CMK (cell line): ENCODE measurements around the gene MICB.
A peak's percentile ranks its signal among the peaks of the same experiment; 100 is the strongest.
"Not testable (repeated sequence)": the region's sequence is repeated elsewhere in the genome, so short reads cannot be mapped to it uniquely, and the experiment has no call there.

Experiments
- DNase-seq: peaks from one replicate; pipeline ENCODE4 v3.0.0-alpha.2; 2010; ENCODE audit warnings: low read depth

The MICB gene

GRCh38 chr6:31474871-31475286, 23.1 kb upstream of the MICB start:
- DNase-seq = no peak

GRCh38 chr6:31476515-31477139, 21.3 kb upstream of the MICB start:
- no peak for DNase-seq

GRCh38 chr6:31477521-31477920, 20.4 kb upstream of the MICB start:
- DNase-seq = no peak

- DNase-seq = no peak
Observed at GRCh38 chr6:31478186-31478950, 19.6 kb upstream of the MICB start.

- DNase-seq = no peak
Observed at GRCh38 chr6:31479151-31479932, 18.6 kb upstream of the MICB start.

GRCh38 chr6:31479933-31480535, 17.9 kb upstream of the MICB start:
- DNase-seq = no peak

- DNase-seq = no peak
Observed at GRCh38 chr6:31480574-31480973, 17.4 kb upstream of the MICB start.

GRCh38 chr6:31483392-31483791, 14.6 kb upstream of the MICB start:
- no peak for DNase-seq

GRCh38 chr6:31485055-31485454, 12.9 kb upstream of the MICB start:
- no peak for DNase-seq

- not testable (repeated sequence) for DNase-seq
Observed at GRCh38 chr6:31486065-31486837, 11.7 kb upstream of the MICB start.

GRCh38 chr6:31487674-31488073, 10.3 kb upstream of the MICB start:
- not testable (repeated sequence) for DNase-seq

GRCh38 chr6:31489086-31489485, 8.9 kb upstream of the MICB start:
- no peak for DNase-seq

- no peak for DNase-seq
Observed at GRCh38 chr6:31490115-31490873, 7.7 kb upstream of the MICB start.

- DNase-seq = not testable (repeated sequence)
Observed at GRCh38 chr6:31493550-31493874, 4.4 kb upstream of the MICB start.

- peak; percentile 48 for DNase-seq
Observed at GRCh38 chr6:31493875-31494694, 3.9 kb upstream of the MICB start.

GRCh38 chr6:31495580-31495979, 2.4 kb upstream of the MICB start:
- no peak for DNase-seq

GRCh38 chr6:31496826-31497225, 1.1 kb upstream of the MICB start:
- DNase-seq = not testable (repeated sequence)

- DNase-seq = no peak
Observed at GRCh38 chr6:31498748-31499147, 803 bp downstream of the MICB start.

GRCh38 chr6:31499648-31500047, 1.7 kb downstream of the MICB start:
- not testable (repeated sequence) for DNase-seq

- no peak for DNase-seq
Observed at GRCh38 chr6:31502586-31502985, 4.6 kb downstream of the MICB start.
